Measurements from ENCODE around the gene ZNF473.
"Not testable (repeated sequence)": the region's sequence is repeated elsewhere in the genome, so short reads cannot be mapped to it uniquely, and the experiment has no call there.

ZNF473 gene

GRCh38 chr19:50075076-50075475 is 49.3 kb downstream of the ZNF473 start:
- H3K36me3 ChIP-seq (ENCODE audit: control insufficient read depth, insufficient read depth, low read length); H3K4me1 ChIP-seq (ENCODE audit: control insufficient read depth, insufficient read depth, low read length, poor library complexity, severe bottlenecking); H3K4me3 ChIP-seq (ENCODE audit: extremely low read depth, insufficient read depth, low read length, poor library complexity, severe bottlenecking); H3K9me3 ChIP-seq (ENCODE audit: control insufficient read depth, low read length); H3K27ac ChIP-seq (ENCODE audit: low read depth, low read length, severe bottlenecking): not testable (repeated sequence)
- no CpG with 5 or more reads among the region's 8 CpGs for WGBS, 2 experiments (ENCODE audit: insufficient coverage in 2 of 2)

DNA sequence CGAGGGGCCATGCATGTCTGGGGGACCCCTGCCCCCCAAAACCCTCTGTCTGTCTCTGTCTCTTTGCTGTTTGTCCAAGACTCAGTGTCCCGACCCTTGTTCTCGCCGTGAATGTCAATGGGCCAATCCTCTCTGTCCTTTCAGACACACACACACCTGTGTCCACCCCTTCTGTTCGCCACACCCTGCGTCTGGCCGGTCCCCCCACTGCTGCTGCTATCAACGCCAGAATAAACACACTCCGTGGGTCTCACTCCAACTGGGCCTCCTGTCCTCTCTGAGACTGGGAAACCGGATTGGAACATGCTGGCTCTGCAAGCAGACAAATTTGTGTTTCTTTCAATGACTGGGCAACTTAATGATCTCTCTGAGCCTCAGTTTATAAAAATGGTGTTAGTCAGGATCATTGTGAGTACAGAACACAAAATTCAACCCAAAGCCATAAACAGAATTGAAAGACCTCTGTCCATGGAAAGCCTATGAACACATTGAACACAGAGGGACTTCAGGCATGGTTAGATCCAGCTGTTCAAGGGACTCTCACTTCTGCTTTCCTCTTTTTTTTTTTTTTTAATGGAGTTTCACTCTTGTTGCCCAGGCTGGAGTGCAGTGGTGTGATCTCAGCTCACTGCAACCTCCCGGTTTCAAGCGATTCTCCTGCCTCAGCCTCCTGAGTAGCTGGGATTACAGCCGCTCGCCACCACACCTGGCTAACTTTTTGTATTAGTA is 50.0 kb downstream of the ZNF473 start:
- not testable (repeated sequence) for H3K27ac ChIP-seq (ENCODE audit: low read depth, low read length, severe bottlenecking); H3K9me3 ChIP-seq (ENCODE audit: control insufficient read depth, low read length); H3K36me3 ChIP-seq (ENCODE audit: control insufficient read depth, insufficient read depth, low read length); H3K4me3 ChIP-seq (ENCODE audit: extremely low read depth, insufficient read depth, low read length, poor library complexity, severe bottlenecking); H3K4me1 ChIP-seq (ENCODE audit: control insufficient read depth, insufficient read depth, low read length, poor library complexity, severe bottlenecking)
- WGBS, 2 experiments (ENCODE audit: insufficient coverage in 2 of 2): 79 to 88% methylated on average over 6 to 8 of the region's 14 CpGs

- H3K9me3 ChIP-seq (ENCODE audit: control insufficient read depth, low read length); H3K36me3 ChIP-seq (ENCODE audit: control insufficient read depth, insufficient read depth, low read length); H3K4me1 ChIP-seq (ENCODE audit: control insufficient read depth, insufficient read depth, low read length, poor library complexity, severe bottlenecking); H3K4me3 ChIP-seq (ENCODE audit: extremely low read depth, insufficient read depth, low read length, poor library complexity, severe bottlenecking); H3K27ac ChIP-seq (ENCODE audit: low read depth, low read length, severe bottlenecking): not testable (repeated sequence)
- 27 to 56% methylated on average over 2 of the region's 10 CpGs for WGBS, 2 experiments (ENCODE audit: insufficient coverage in 2 of 2)
Measured at GRCh38 chr19:50076581-50077355, 51.0 kb downstream of the ZNF473 start.

DNA sequence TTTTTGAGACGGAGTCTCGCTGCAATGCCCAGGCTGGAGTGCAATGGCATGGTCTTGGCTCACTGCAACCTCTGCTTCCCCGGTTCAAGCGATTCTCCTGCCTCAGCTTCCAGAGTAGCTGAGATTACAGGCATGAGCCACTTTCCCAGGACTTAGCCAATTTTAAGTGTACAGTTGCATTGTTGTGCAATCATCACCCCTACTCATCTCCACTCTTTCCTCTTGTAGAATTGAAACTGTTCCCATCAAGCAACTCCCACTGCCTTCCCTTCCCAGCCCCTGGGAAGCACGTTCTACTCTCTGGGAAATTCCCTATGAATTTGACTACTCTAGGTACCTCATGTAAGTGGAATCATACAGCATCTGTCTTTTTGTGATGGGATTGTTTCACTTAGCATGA is 53.2 kb downstream of the ZNF473 start:
- not testable (repeated sequence) for H3K4me1 ChIP-seq (ENCODE audit: control insufficient read depth, insufficient read depth, low read length, poor library complexity, severe bottlenecking); H3K4me3 ChIP-seq (ENCODE audit: extremely low read depth, insufficient read depth, low read length, poor library complexity, severe bottlenecking); H3K36me3 ChIP-seq (ENCODE audit: control insufficient read depth, insufficient read depth, low read length); H3K27ac ChIP-seq (ENCODE audit: low read depth, low read length, severe bottlenecking)
- 74 to 80% methylated on average over 1 to 4 of the region's 5 CpGs for WGBS, 2 experiments (ENCODE audit: insufficient coverage in 2 of 2)
- H3K9me3 ChIP-seq (ENCODE audit: control insufficient read depth, low read length): peaks cover 11% of the 10 kb centered on the region

DNA sequence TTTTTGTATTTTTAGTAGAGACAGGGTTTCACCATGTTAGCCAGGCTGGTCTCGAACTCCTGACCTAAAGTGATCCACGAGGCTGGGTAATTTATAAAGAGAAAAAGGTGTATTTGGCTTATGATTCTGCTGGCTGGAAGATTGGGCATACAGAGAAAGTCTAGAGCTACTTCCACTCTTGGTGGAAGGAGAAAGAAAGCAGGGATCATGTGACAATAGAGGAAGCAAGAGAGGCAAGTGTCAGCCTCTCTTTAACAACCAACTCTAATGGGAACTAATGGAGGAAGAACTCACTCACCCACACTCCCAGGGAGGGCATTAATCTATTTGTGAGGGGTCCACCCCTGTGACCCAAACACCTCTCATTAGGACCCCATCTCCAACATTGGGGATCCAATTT is 58.6 kb downstream of the ZNF473 start:
- H3K9me3 ChIP-seq (ENCODE audit: control insufficient read depth, low read length): peaks cover 15% of the 10 kb centered on the region
- WGBS, 2 experiments (ENCODE audit: insufficient coverage in 2 of 2): 57 to 70% methylated on average over 2 of the region's 2 CpGs
- H3K4me1 ChIP-seq (ENCODE audit: control insufficient read depth, insufficient read depth, low read length, poor library complexity, severe bottlenecking); H3K27ac ChIP-seq (ENCODE audit: low read depth, low read length, severe bottlenecking); H3K36me3 ChIP-seq (ENCODE audit: control insufficient read depth, insufficient read depth, low read length); H3K4me3 ChIP-seq (ENCODE audit: extremely low read depth, insufficient read depth, low read length, poor library complexity, severe bottlenecking): not testable (repeated sequence)

DNA sequence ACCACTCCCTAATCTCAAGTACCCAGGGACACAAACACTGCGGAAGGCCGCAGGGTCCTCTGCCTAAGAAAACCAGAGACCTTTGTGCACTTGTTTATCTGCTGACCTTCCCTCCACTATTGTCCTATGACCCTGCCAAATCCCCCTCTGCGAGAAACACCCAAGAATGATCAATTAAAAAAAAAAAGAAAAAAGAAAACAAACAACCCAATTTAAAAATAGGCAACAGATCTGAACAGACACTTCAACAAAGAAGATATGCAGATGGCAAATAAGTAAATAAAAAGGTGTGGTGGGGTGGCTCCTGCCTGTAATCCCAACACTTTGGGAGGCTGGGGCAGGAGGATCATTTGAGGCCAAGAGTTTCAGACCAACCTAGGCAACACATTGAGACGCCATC is 61.3 kb downstream of the ZNF473 start:
- WGBS, 2 experiments (ENCODE audit: insufficient coverage in 2 of 2): no CpG with 5 or more reads among the region's 4 CpGs

GRCh38 chr19:50090706-50091105 is 64.9 kb downstream of the ZNF473 start:
- 67 to 70% methylated on average over 6 to 8 of the region's 10 CpGs for WGBS, 2 experiments (ENCODE audit: insufficient coverage in 2 of 2)
- H3K4me1 ChIP-seq (ENCODE audit: control insufficient read depth, insufficient read depth, low read length, poor library complexity, severe bottlenecking); H3K4me3 ChIP-seq (ENCODE audit: extremely low read depth, insufficient read depth, low read length, poor library complexity, severe bottlenecking); H3K9me3 ChIP-seq (ENCODE audit: control insufficient read depth, low read length); H3K36me3 ChIP-seq (ENCODE audit: control insufficient read depth, insufficient read depth, low read length); H3K27ac ChIP-seq (ENCODE audit: low read depth, low read length, severe bottlenecking): not testable (repeated sequence)

More for the DNA sequence above, 61.3 kb downstream of the ZNF473 start:
- H3K4me3 ChIP-seq (ENCODE audit: extremely low read depth, insufficient read depth, low read length, poor library complexity, severe bottlenecking); H3K27ac ChIP-seq (ENCODE audit: low read depth, low read length, severe bottlenecking); H3K36me3 ChIP-seq (ENCODE audit: control insufficient read depth, insufficient read depth, low read length); H3K4me1 ChIP-seq (ENCODE audit: control insufficient read depth, insufficient read depth, low read length, poor library complexity, severe bottlenecking): not testable (repeated sequence)
- H3K9me3 ChIP-seq (ENCODE audit: control insufficient read depth, low read length): peaks cover 12% of the 10 kb centered on the region

- H3K9me3 ChIP-seq (ENCODE audit: control insufficient read depth, low read length); H3K4me3 ChIP-seq (ENCODE audit: extremely low read depth, insufficient read depth, low read length, poor library complexity, severe bottlenecking); H3K4me1 ChIP-seq (ENCODE audit: control insufficient read depth, insufficient read depth, low read length, poor library complexity, severe bottlenecking); H3K27ac ChIP-seq (ENCODE audit: low read depth, low read length, severe bottlenecking); H3K36me3 ChIP-seq (ENCODE audit: control insufficient read depth, insufficient read depth, low read length): not testable (repeated sequence)
- WGBS, 2 experiments (ENCODE audit: insufficient coverage in 2 of 2): 87 to 89% methylated on average over 2 to 3 of the region's 9 CpGs
Measured at GRCh38 chr19:50091786-50092185, 66.0 kb downstream of the ZNF473 start.

- not testable (repeated sequence) for H3K36me3 ChIP-seq (ENCODE audit: control insufficient read depth, insufficient read depth, low read length); H3K9me3 ChIP-seq (ENCODE audit: control insufficient read depth, low read length); H3K4me3 ChIP-seq (ENCODE audit: extremely low read depth, insufficient read depth, low read length, poor library complexity, severe bottlenecking); H3K4me1 ChIP-seq (ENCODE audit: control insufficient read depth, insufficient read depth, low read length, poor library complexity, severe bottlenecking); H3K27ac ChIP-seq (ENCODE audit: low read depth, low read length, severe bottlenecking)
- no CpG with 5 or more reads among the region's 10 CpGs for WGBS, 2 experiments (ENCODE audit: insufficient coverage in 2 of 2)
Measured at GRCh38 chr19:50092597-50092996, 66.8 kb downstream of the ZNF473 start.

- WGBS, 2 experiments (ENCODE audit: insufficient coverage in 2 of 2): no CpG with 5 or more reads among the region's 13 CpGs
- H3K36me3 ChIP-seq (ENCODE audit: control insufficient read depth, insufficient read depth, low read length); H3K4me3 ChIP-seq (ENCODE audit: extremely low read depth, insufficient read depth, low read length, poor library complexity, severe bottlenecking); H3K4me1 ChIP-seq (ENCODE audit: control insufficient read depth, insufficient read depth, low read length, poor library complexity, severe bottlenecking); H3K27ac ChIP-seq (ENCODE audit: low read depth, low read length, severe bottlenecking); H3K9me3 ChIP-seq (ENCODE audit: control insufficient read depth, low read length): not testable (repeated sequence)
Measured at GRCh38 chr19:50097884-50098283, 72.1 kb downstream of the ZNF473 start.

DNA sequence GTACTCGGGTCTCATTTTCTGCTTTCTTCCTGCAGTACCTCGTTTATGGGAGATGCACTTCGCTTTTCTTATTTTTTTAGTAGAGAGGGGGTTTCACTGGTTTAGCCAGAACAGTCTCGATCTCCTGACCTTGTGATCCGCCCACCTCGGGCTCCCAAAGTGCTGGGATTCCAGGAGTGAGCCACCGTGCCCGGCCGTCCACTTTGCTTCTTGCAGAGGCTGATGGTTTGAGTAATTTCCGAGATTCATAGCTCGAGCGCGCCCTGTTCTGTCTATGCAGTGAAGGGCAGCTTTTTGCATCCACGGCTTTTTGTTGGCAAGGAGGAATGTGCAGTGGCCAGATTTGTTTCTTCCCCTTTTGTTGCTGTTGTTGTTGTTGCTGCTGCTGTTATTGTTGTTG is 73.1 kb downstream of the ZNF473 start:
- H3K27ac ChIP-seq (ENCODE audit: low read depth, low read length, severe bottlenecking); H3K9me3 ChIP-seq (ENCODE audit: control insufficient read depth, low read length); H3K4me3 ChIP-seq (ENCODE audit: extremely low read depth, insufficient read depth, low read length, poor library complexity, severe bottlenecking); H3K4me1 ChIP-seq (ENCODE audit: control insufficient read depth, insufficient read depth, low read length, poor library complexity, severe bottlenecking); H3K36me3 ChIP-seq (ENCODE audit: control insufficient read depth, insufficient read depth, low read length): not testable (repeated sequence)
- WGBS, 2 experiments (ENCODE audit: insufficient coverage in 2 of 2): 73 to 77% methylated on average over 6 to 7 of the region's 14 CpGs
